ENCODE data around the gene RASGRP4. TPM values are rescaled to one million over a fixed set of nuclear protein-coding genes. Genes with fewer than 3 reads are reported as not detected.
"Not testable (repeated sequence)": the region's sequence is repeated elsewhere in the genome, so short reads cannot be mapped to it uniquely, and the experiment has no call there.

The RASGRP4 gene
- total RNA-seq: 0.80 TPM in 1 of 2 replicates, not detected in the other
- 0.35 TPM in 1 of 2 replicates, not detected in the other for polyA plus RNA-seq

DNA sequence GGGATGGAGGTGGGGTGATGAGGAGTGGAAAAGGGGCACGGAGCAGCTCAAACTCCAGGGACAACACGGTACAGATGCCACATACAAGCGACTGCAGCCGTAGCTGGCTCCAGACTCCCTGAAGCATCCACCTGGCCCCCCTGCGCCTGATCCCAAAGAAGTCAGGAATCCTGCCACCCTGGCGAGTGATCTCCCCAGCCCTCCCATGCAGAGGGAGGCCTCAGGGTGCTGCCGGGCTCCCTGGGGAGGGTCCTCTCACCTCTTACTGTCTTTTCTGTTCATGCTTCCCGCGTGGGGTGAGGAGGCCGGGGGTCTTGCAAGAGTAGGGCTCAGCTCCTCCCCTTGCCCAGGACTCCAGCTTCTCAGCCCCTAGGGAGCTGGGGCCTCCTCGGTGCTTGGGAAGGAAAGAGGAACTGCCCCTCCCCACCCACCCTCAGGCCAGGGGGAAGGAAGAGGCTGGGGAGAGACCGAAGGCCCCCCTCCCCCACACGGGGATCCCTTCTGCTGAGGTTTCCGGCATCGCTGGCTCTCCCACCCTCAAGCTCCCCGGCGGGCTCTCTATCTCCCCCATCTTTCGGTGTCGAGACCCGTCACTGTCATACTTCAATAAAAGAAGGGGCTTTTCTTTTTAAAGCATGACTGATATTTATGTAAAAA is at the start of gene RASGRP4:
TSS of gene RASGRP4 (minus strand) at position 410 of the 657 bp plus-strand sequence. CDS start at position 282, 128 bp downstream.
- Histone ChIP-seq H3K4me3 (no peak within 1 kb of the TSS), H3K27ac (no peak within 1 kb of the TSS), H3K36me3 (no peaks in the 10 kb centered on the region), H3K9me3 (ENCODE audit: low read depth) (no peaks in the 10 kb centered on the region), H3K4me1 (ENCODE audit: low read depth) (no peaks in the 10 kb centered on the region), H3K27me3 (no peaks in the 10 kb centered on the region)
- TF ChIP-seq, protein P1, sequence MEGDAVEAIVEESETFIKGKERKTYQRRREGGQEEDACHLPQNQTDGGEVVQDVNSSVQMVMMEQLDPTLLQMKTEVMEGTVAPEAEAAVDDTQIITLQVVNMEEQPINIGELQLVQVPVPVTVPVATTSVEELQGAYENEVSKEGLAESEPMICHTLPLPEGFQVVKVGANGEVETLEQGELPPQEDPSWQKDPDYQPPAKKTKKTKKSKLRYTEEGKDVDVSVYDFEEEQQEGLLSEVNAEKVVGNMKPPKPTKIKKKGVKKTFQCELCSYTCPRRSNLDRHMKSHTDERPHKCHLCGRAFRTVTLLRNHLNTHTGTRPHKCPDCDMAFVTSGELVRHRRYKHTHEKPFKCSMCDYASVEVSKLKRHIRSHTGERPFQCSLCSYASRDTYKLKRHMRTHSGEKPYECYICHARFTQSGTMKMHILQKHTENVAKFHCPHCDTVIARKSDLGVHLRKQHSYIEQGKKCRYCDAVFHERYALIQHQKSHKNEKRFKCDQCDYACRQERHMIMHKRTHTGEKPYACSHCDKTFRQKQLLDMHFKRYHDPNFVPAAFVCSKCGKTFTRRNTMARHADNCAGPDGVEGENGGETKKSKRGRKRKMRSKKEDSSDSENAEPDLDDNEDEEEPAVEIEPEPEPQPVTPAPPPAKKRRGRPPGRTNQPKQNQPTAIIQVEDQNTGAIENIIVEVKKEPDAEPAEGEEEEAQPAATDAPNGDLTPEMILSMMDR (IDR thresholded peaks at IDR 0.05; ENCODE audit: low read depth, low read length): no peak
- peak in 1 of 2 donors; percentile 4 for DNase-seq (ENCODE audit: low read depth in 1 of 2, low spot score in 1 of 2)

- TF ChIP-seq, protein P1 (IDR thresholded peaks at IDR 0.05; ENCODE audit: low read depth, low read length): no peak
- H3K4me3 ChIP-seq: no peak overlapping the region
- no peaks in the 10 kb centered on the region for H3K9me3 ChIP-seq (ENCODE audit: low read depth)
- H3K27ac ChIP-seq: no peak overlapping the region
- H3K4me1 ChIP-seq (ENCODE audit: low read depth): no peaks in the 10 kb centered on the region
- DNase-seq (ENCODE audit: low read depth in 1 of 2, low spot score in 1 of 2): no peak
- no peaks in the 10 kb centered on the region for H3K36me3 ChIP-seq
- H3K27me3 ChIP-seq: no peaks in the 10 kb centered on the region
Observed at GRCh38 chr19:38475176-38475575, 49.2 kb upstream of the RASGRP4 start.

GRCh38 chr19:38473201-38473600 is 47.2 kb upstream of the RASGRP4 start:
- Histone ChIP-seq H3K9me3 (ENCODE audit: low read depth) (no peaks in the 10 kb centered on the region), H3K4me3 (no peak overlapping the region), H3K27me3 (no peaks in the 10 kb centered on the region), H3K4me1 (ENCODE audit: low read depth) (no peaks in the 10 kb centered on the region), H3K36me3 (peaks cover 3% of the 10 kb centered on the region), H3K27ac (no peak overlapping the region)
- no peak for DNase-seq (ENCODE audit: low read depth in 1 of 2, low spot score in 1 of 2)
- TF ChIP-seq, protein P1 (IDR thresholded peaks at IDR 0.05; ENCODE audit: low read depth, low read length): no peak

DNA sequence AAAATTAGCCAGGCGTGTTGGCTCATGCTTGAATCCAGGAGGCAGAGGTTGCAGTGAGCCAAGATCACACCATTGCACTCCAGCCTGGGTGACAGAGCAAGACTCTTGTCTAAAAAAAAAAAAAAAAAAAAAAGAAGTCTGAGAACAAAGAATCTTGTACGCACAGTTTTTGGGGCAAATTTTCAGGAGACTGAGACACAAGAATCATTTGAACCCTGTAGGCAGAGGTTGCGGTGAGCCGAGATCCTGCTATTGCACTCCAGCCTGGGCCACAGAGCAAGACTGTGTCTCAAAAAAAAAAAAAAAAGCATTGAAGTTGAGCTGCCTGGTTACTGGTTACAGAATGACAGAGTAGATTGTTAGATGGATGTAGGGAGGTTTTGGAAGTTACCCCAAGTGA is 46.7 kb upstream of the RASGRP4 start:
- not testable (repeated sequence) for H3K27me3 ChIP-seq; H3K4me3 ChIP-seq; H3K27ac ChIP-seq; H3K36me3 ChIP-seq; H3K4me1 ChIP-seq (ENCODE audit: low read depth); DNase-seq (ENCODE audit: low read depth in 1 of 2, low spot score in 1 of 2); H3K9me3 ChIP-seq (ENCODE audit: low read depth)

GRCh38 chr19:38470788-38471480 is 44.9 kb upstream of the RASGRP4 start:
- Histone ChIP-seq H3K27ac (no peak overlapping the region), H3K9me3 (ENCODE audit: low read depth) (no peaks in the 10 kb centered on the region), H3K4me1 (ENCODE audit: low read depth) (no peaks in the 10 kb centered on the region), H3K36me3 (peaks cover 3% of the 10 kb centered on the region), H3K4me3 (no peak overlapping the region), H3K27me3 (no peaks in the 10 kb centered on the region)
- TF ChIP-seq, protein P1 (IDR thresholded peaks at IDR 0.05; ENCODE audit: low read depth, low read length): no peak
- DNase-seq (ENCODE audit: low read depth in 1 of 2, low spot score in 1 of 2): no peak

GRCh38 chr19:38469151-38469550 is 43.1 kb upstream of the RASGRP4 start:
- Histone ChIP-seq H3K4me1 (ENCODE audit: low read depth) (no peaks in the 10 kb centered on the region), H3K36me3 (peaks cover 3% of the 10 kb centered on the region), H3K9me3 (ENCODE audit: low read depth) (no peaks in the 10 kb centered on the region), H3K27me3 (no peaks in the 10 kb centered on the region), H3K4me3 (no peak overlapping the region), H3K27ac (no peak overlapping the region)
- no peak for DNase-seq (ENCODE audit: low read depth in 1 of 2, low spot score in 1 of 2)
- TF ChIP-seq, protein P1 (IDR thresholded peaks at IDR 0.05; ENCODE audit: low read depth, low read length): no peak

Data from cardiac muscle cell (in vitro differentiated cells and primary cell).